Measurements from ENCODE around the gene RAB3GAP2.
"Not testable (repeated sequence)": the region's sequence is repeated elsewhere in the genome, so short reads cannot be mapped to it uniquely, and the experiment has no call there.

RAB3GAP2 gene

GRCh38 chr1:220129479-220130210 lies 142.6 kb downstream of the RAB3GAP2 start:
- DNase-seq: no peak

GRCh38 chr1:220127076-220127475 lies 145.2 kb downstream of the RAB3GAP2 start:
- no peak for DNase-seq

- no peak for DNase-seq
These were observed 147.7 kb downstream of the RAB3GAP2 start for GRCh38 chr1:220124542-220124941.

- no peak for DNase-seq
These were observed 148.4 kb downstream of the RAB3GAP2 start for GRCh38 chr1:220123889-220124288.

- no peak for DNase-seq
These were observed 149.2 kb downstream of the RAB3GAP2 start for GRCh38 chr1:220123066-220123465.

GRCh38 chr1:220121791-220122530 lies 150.3 kb downstream of the RAB3GAP2 start:
- no peak for DNase-seq

- DNase-seq: no peak
These were observed 153.2 kb downstream of the RAB3GAP2 start for GRCh38 chr1:220119043-220119512.

- no peak for DNase-seq
These were observed 159.0 kb downstream of the RAB3GAP2 start for GRCh38 chr1:220113136-220113695.

GRCh38 chr1:220112600-220112999 lies 159.7 kb downstream of the RAB3GAP2 start:
- not testable (repeated sequence) for DNase-seq

- not testable (repeated sequence) for DNase-seq
These were observed 161.8 kb downstream of the RAB3GAP2 start for GRCh38 chr1:220110473-220110872.

- no peak for DNase-seq
These were observed 172.4 kb downstream of the RAB3GAP2 start for GRCh38 chr1:220099826-220100225.

Data from NCI-H446 treated with DMSO at 0.1 percent for 48 hours (cell line).